ENCODE results near the gene PTPDC1.

DNA sequence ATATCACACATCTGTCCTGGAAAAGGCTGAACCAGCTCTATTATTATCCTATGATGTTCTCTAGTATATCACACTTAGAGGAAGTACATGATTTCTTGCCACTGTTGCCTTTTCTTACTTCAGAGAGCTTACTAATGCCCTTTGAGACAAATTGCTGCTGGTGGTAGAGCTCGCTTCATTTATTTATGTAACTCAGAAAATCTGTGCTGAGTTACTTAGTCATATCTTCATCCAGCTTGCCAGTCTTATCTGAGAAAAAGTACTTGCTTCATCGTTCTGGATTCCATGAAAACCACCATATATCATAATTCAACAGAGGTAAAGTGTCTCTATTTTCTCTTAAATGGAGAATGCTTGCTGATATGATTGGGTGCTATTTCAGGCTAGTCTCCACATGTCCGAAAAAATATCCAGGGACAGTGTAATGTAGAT, 26.6 kb downstream of the PTPDC1 start:
- TF ChIP-seq, protein P1, sequence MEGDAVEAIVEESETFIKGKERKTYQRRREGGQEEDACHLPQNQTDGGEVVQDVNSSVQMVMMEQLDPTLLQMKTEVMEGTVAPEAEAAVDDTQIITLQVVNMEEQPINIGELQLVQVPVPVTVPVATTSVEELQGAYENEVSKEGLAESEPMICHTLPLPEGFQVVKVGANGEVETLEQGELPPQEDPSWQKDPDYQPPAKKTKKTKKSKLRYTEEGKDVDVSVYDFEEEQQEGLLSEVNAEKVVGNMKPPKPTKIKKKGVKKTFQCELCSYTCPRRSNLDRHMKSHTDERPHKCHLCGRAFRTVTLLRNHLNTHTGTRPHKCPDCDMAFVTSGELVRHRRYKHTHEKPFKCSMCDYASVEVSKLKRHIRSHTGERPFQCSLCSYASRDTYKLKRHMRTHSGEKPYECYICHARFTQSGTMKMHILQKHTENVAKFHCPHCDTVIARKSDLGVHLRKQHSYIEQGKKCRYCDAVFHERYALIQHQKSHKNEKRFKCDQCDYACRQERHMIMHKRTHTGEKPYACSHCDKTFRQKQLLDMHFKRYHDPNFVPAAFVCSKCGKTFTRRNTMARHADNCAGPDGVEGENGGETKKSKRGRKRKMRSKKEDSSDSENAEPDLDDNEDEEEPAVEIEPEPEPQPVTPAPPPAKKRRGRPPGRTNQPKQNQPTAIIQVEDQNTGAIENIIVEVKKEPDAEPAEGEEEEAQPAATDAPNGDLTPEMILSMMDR (IDR thresholded peaks at IDR 0.05): no peak
- TF ChIP-seq POLR2A (IDR thresholded peaks at IDR 0.05) (no peak), EP300 (IDR thresholded peaks at IDR 0.05) (no peak)
